GM23338 (cell line): Measurements from ENCODE around the gene GPR26. TPM values are rescaled to one million over a fixed set of nuclear protein-coding genes. Genes with fewer than 3 reads are reported as not detected.

Source experiments
- ATAC-seq: fragments of 200-7000 bp; cut with Tn5 transposase; 3 replicates; pipeline ENCODE4 v1.9.1; 2020
- DNase-seq: peaks from one replicate; pipeline ENCODE4 v3.0.0-alpha.2; 2015; ENCODE audit warnings: low spot score
- H2AFZ ChIP-seq: fragments of 200-600 bp; sonication (generic); 2 replicates; pipeline ENCODE4 v1.8.0; 2016; ENCODE audit warnings: antibody characterized with exemption, mild to moderate bottlenecking, moderate library complexity
- H3F3A ChIP-seq: fragments of 200-600 bp; sonication (generic); replicated peaks from 2 replicates; pipeline ENCODE4 v1.8.0; 2017; ENCODE audit warnings: antibody characterized with exemption, mixed run types, low read depth
- H3K27ac ChIP-seq: fragments of 200-600 bp; sonication (generic); 2 replicates; pipeline ENCODE4 v1.6.1; 2016; ENCODE audit warnings: low read depth
- H3K27me3 ChIP-seq: fragments of 200-600 bp; sonication (generic); 2 replicates; pipeline ENCODE4 v1.8.0; 2016; ENCODE audit warnings: mild to moderate bottlenecking, mixed run types, moderate library complexity; ENCODE audit not compliant: insufficient read depth
- H3K36me3 ChIP-seq: fragments of 200-600 bp; sonication (generic); 2 replicates; pipeline ENCODE4 v1.8.0; 2016; ENCODE audit warnings: mild to moderate bottlenecking; ENCODE audit not compliant: insufficient read depth
- H3K4me1 ChIP-seq: fragments of 200-600 bp; sonication (generic); 2 replicates; pipeline ENCODE4 v1.8.0; 2016; ENCODE audit warnings: mild to moderate bottlenecking, moderate library complexity; ENCODE audit not compliant: insufficient read depth
- H3K4me2 ChIP-seq: fragments of 200-600 bp; sonication (generic); 2 replicates; pipeline ENCODE4 v1.7.1; 2017; ENCODE audit warnings: mixed run types
- H3K4me3 ChIP-seq: fragments of 200-600 bp; sonication (generic); 2 replicates; pipeline ENCODE4 v1.6.1; 2016; ENCODE audit warnings: mixed run types
- H3K79me2 ChIP-seq: fragments of 200-600 bp; sonication (generic); replicated peaks from 2 replicates; pipeline ENCODE4 v1.8.0; 2017; ENCODE audit warnings: mild to moderate bottlenecking; ENCODE audit not compliant: insufficient read depth
- H3K9me2 ChIP-seq: fragments of 200-600 bp; sonication (generic); 2 replicates; pipeline ENCODE4 v1.8.0; 2017; ENCODE audit not compliant: insufficient read depth
- H4K20me1 ChIP-seq: fragments of 200-600 bp; sonication (generic); replicated peaks from 2 replicates; pipeline ENCODE4 v1.8.0; 2017; ENCODE audit warnings: mild to moderate bottlenecking; ENCODE audit not compliant: insufficient read depth
- H3K27ac Mint-ChIP-seq: 2 replicates; pipeline ENCODE4 v1.8.0; 2020; ENCODE audit warnings: inconsistent platforms, mild to moderate bottlenecking, moderate library complexity, mixed read lengths
- H3K27me3 Mint-ChIP-seq: 3 replicates; pipeline ENCODE4 v1.8.0; 2022; ENCODE audit warnings: low read depth, mild to moderate bottlenecking, moderate library complexity, mixed read lengths, inconsistent platforms; ENCODE audit not compliant: insufficient read depth, poor library complexity
- H3K36me3 Mint-ChIP-seq: 3 replicates; pipeline ENCODE4 v1.8.0; 2021; ENCODE audit warnings: low read depth, mild to moderate bottlenecking, inconsistent platforms, moderate library complexity, mixed read lengths
- H3K4me1 Mint-ChIP-seq: 3 replicates; pipeline ENCODE4 v1.8.0; 2020; ENCODE audit warnings: mild to moderate bottlenecking, inconsistent platforms, mixed read lengths
- H3K4me3 Mint-ChIP-seq: 3 replicates; pipeline ENCODE4 v1.8.0; 2021; ENCODE audit warnings: moderate library complexity, mild to moderate bottlenecking, inconsistent platforms, mixed read lengths
- H3K9me3 Mint-ChIP-seq: 3 replicates; pipeline ENCODE4 v1.8.0; 2020; ENCODE audit warnings: moderate library complexity, mild to moderate bottlenecking, inconsistent platforms, mixed read lengths
- CREB1 ChIP-seq: fragments of 250-450 bp; sonication (Bioruptor Pico); IDR thresholded peaks from 2 replicates; pipeline ENCODE4 v1.5.0; 2020; ENCODE audit warnings: low read depth, mild to moderate bottlenecking, moderate library complexity
- EZH2 ChIP-seq: fragments of 200-600 bp; sonication (generic); IDR thresholded peaks from one replicate; pipeline ENCODE4 v1.8.0; 2017; ENCODE audit warnings: antibody characterized with exemption, mild to moderate bottlenecking, low read depth; ENCODE audit not compliant: unreplicated experiment
- EZH2phosphoT487 ChIP-seq: fragments of 200-600 bp; sonication (generic); IDR thresholded peaks from one replicate; pipeline ENCODE4 v1.8.1; 2018; ENCODE audit warnings: antibody characterized with exemption; ENCODE audit not compliant: unreplicated experiment
- JUNB ChIP-seq: IDR thresholded peaks from one replicate; pipeline ENCODE4 v1.6.1; 2016; ENCODE audit warnings: antibody characterized with exemption; ENCODE audit not compliant: unreplicated experiment
- NANOG ChIP-seq: IDR thresholded peaks from 2 replicates; pipeline ENCODE4 v1.6.1; 2016; ENCODE audit warnings: antibody characterized with exemption, borderline replicate concordance
- POLR2AphosphoS5 ChIP-seq: IDR thresholded peaks from 2 replicates; pipeline ENCODE4 v1.6.1; 2016; ENCODE audit warnings: antibody characterized with exemption, low read depth
- STAT1 ChIP-seq: IDR thresholded peaks from one replicate; pipeline ENCODE4 v1.6.1; 2016; ENCODE audit warnings: antibody characterized with exemption; ENCODE audit not compliant: unreplicated experiment
- ZNF114 ChIP-seq: fragments of 250-450 bp; sonication (Bioruptor Pico); IDR thresholded peaks from 2 replicates; pipeline ENCODE4 v1.5.0; 2020; ENCODE audit warnings: mild to moderate bottlenecking, moderate library complexity
- ZNF331 ChIP-seq: fragments of 250-450 bp; sonication (Bioruptor Pico); IDR thresholded peaks from 2 replicates; pipeline ENCODE4 v1.5.0; 2020; ENCODE audit warnings: low read depth, mild to moderate bottlenecking, moderate library complexity
- polyA plus RNA-seq: library from polyadenylated mRNA; unstranded; fragments of >200 nt; fragmentation: Nextera tagmentation; extraction: Ambion mirVana; gene quantifications from 2 replicates; pipeline ENCODE4 v1.2.1, GENCODE V29; 2016
- total RNA-seq: library from RNA; depleted of rRNA; stranded (reverse); fragments of >200 nt; shearing (Covaris generic); gene quantifications from 2 replicates; pipeline ENCODE4 v1.2.3, GENCODE V29; 2014
- TF ChIP-seq, protein P1 (sequence below), 2 experiments: fragments of 200-600 bp in 1 of 2; sonication (generic) in 1 of 2; conservative IDR thresholded peaks; 2 replicates each; pipeline versions ENCODE4 v1.5.1 to v1.6.1; 2016 to 2017; ENCODE audit warnings: antibody characterized with exemption in 2 of 2, low read depth in 2 of 2, mild to moderate bottlenecking in 2 of 2, moderate library complexity in 1 of 2
- TF ChIP-seq, protein P2 (sequence below): IDR thresholded peaks from 2 replicates; pipeline ENCODE4 v1.6.1; 2016; ENCODE audit warnings: antibody characterized with exemption
- TF ChIP-seq, protein P3 (sequence below): IDR thresholded peaks from one replicate; pipeline ENCODE4 v1.6.1; 2018; ENCODE audit warnings: antibody characterized with exemption; ENCODE audit not compliant: unreplicated experiment

GPR26 gene
- total and polyA plus RNA-seq, 2 experiments from 2014 or later = 0.06 to 0.07 TPM

DNA sequence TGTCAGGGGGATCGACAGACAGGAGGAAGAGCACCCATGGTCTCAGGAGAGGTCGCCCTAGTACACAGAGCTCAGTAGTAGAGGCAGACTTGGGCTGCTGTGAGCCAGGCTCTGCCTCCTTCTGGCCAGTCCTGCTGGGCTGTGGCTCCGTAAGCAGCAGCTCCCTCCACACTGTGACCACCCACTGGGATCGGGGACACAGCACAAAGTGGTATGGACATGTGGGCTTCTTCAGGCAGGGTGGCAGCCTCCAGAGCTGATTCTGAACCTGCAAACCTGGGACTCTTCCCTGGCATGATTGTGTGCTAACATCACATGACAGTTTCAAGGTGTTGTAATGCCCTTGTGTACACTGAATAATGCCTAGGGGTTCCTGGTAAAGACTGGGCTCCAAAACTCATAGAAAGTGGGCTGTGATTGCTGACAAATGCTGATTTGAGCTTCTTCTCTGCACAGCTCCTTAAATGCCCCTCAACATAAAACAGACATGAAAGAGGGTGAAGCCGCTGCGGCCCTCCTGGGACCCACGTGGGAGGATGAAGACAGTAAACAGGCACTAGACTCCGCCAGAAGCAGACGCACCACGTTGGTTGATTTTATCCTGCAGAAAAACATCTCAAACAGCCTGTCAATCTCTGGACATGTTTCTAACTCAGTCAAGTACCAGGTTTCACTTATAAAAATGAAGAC is 76.7 kb downstream of the GPR26 start:
- no peak for DNase-seq
- H3K9me2 ChIP-seq = no peaks in the 10 kb centered on the region
- no peak overlapping the region for H3K4me3 ChIP-seq
- peak; percentile 23; the same call in 2 of the 3 replicates for ATAC-seq
- H3K4me1 ChIP-seq = peaks cover 16% of the 10 kb centered on the region
- no peaks in the 10 kb centered on the region for H3K79me2 ChIP-seq
- no peaks in the 10 kb centered on the region for H3K9me3 Mint-ChIP-seq
- H3K4me2 ChIP-seq = no peak overlapping the region
- no peaks in the 10 kb centered on the region for H3F3A ChIP-seq
- no peaks in the 10 kb centered on the region for H3K36me3 ChIP-seq
- TF ChIP-seq NANOG = no peak
- TF ChIP-seq, protein P1, sequence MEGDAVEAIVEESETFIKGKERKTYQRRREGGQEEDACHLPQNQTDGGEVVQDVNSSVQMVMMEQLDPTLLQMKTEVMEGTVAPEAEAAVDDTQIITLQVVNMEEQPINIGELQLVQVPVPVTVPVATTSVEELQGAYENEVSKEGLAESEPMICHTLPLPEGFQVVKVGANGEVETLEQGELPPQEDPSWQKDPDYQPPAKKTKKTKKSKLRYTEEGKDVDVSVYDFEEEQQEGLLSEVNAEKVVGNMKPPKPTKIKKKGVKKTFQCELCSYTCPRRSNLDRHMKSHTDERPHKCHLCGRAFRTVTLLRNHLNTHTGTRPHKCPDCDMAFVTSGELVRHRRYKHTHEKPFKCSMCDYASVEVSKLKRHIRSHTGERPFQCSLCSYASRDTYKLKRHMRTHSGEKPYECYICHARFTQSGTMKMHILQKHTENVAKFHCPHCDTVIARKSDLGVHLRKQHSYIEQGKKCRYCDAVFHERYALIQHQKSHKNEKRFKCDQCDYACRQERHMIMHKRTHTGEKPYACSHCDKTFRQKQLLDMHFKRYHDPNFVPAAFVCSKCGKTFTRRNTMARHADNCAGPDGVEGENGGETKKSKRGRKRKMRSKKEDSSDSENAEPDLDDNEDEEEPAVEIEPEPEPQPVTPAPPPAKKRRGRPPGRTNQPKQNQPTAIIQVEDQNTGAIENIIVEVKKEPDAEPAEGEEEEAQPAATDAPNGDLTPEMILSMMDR (conservative IDR thresholded peaks at IDR 0.05; ENCODE audit: low read depth in 2 of 2) = peak in 1 of 2 experiments; percentile 43; a peak in 2 of 4 replicates
- no peak overlapping the region for H3K27ac ChIP-seq
- no peak overlapping the region for H3K4me3 Mint-ChIP-seq
- no peaks in the 10 kb centered on the region for H3K36me3 Mint-ChIP-seq
- H3K27ac Mint-ChIP-seq = no peak overlapping the region
- H3K27me3 ChIP-seq = no peaks in the 10 kb centered on the region
- H3K4me1 Mint-ChIP-seq = peaks cover 19% of the 10 kb centered on the region
- H2AFZ ChIP-seq = no peak overlapping the region
- H3K27me3 Mint-ChIP-seq = peaks cover 6% of the 10 kb centered on the region
- H4K20me1 ChIP-seq = no peaks in the 10 kb centered on the region

DNA sequence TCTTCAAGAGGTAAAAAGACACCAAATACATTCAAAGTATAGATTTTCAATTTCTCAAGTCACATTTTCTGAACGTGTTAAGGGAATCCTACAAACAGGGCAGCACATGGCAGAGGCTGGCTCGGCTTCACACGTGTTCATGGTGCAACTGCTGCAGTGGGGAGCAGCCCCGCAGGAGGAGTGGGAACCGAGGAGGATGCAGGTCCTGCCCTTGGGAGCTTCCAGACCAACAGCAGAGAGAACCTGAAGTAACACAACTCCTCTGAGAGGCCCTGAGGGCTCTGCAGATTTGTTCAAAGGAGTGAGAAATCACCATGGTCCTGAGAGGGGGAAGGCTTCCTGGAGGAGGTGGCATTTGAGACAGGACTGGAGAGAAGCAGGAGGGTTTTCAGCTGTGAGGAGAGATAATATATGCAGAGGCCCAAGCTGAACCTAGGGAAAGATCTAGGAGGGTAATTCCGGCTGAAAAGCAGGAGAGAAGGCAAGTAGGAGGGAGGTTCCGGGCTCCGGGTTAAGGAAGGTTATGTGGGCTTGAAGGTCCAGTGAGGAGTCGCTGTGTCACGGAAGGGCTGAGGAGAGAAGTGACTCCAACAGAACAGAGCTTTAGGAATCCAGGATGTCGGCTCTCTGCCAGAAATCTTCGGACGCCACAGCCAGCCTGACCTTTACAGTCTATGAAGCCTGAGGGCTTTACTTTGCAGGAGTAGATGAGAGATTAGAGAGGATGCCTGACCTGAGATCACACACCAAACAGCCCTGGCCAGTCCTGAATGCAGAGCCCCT is 77.5 kb downstream of the GPR26 start:
- DNase-seq (no peak), ATAC-seq (no peak)
- Histone ChIP-seq H3K4me1 (peaks cover 16% of the 10 kb centered on the region), H3K79me2 (no peaks in the 10 kb centered on the region), H2AFZ (no peak overlapping the region), H3K4me3 (no peak overlapping the region), H4K20me1 (no peaks in the 10 kb centered on the region), H3K27me3 (no peaks in the 10 kb centered on the region), H3K36me3 (no peaks in the 10 kb centered on the region), H3K9me2 (no peaks in the 10 kb centered on the region), H3K27ac (no peak overlapping the region), H3F3A (no peaks in the 10 kb centered on the region), H3K4me2 (no peak overlapping the region)
- Mint-ChIP-seq H3K27me3 (peaks cover 6% of the 10 kb centered on the region), H3K36me3 (no peaks in the 10 kb centered on the region), H3K27ac (peak overlapping the region; percentile 21; the same call in 1 of the 2 replicates), H3K4me3 (no peak overlapping the region), H3K9me3 (no peaks in the 10 kb centered on the region), H3K4me1 (peaks cover 19% of the 10 kb centered on the region)
- TF ChIP-seq, protein P1 (conservative IDR thresholded peaks at IDR 0.05; ENCODE audit: low read depth in 2 of 2) = no peak
- TF ChIP-seq NANOG (no peak), POLR2AphosphoS5 (no peak), JUNB (no peak), ZNF331 (CRISPR knock-in tag) (no peak), EZH2phosphoT487 (no peak), CREB1 (CRISPR knock-in tag) (no peak), ZNF114 (CRISPR knock-in tag) (no peak), EZH2 (no peak), STAT1 (no peak)
- TF ChIP-seq, protein P2, sequence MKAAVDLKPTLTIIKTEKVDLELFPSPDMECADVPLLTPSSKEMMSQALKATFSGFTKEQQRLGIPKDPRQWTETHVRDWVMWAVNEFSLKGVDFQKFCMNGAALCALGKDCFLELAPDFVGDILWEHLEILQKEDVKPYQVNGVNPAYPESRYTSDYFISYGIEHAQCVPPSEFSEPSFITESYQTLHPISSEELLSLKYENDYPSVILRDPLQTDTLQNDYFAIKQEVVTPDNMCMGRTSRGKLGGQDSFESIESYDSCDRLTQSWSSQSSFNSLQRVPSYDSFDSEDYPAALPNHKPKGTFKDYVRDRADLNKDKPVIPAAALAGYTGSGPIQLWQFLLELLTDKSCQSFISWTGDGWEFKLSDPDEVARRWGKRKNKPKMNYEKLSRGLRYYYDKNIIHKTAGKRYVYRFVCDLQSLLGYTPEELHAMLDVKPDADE = no peak
- TF ChIP-seq, protein P3, sequence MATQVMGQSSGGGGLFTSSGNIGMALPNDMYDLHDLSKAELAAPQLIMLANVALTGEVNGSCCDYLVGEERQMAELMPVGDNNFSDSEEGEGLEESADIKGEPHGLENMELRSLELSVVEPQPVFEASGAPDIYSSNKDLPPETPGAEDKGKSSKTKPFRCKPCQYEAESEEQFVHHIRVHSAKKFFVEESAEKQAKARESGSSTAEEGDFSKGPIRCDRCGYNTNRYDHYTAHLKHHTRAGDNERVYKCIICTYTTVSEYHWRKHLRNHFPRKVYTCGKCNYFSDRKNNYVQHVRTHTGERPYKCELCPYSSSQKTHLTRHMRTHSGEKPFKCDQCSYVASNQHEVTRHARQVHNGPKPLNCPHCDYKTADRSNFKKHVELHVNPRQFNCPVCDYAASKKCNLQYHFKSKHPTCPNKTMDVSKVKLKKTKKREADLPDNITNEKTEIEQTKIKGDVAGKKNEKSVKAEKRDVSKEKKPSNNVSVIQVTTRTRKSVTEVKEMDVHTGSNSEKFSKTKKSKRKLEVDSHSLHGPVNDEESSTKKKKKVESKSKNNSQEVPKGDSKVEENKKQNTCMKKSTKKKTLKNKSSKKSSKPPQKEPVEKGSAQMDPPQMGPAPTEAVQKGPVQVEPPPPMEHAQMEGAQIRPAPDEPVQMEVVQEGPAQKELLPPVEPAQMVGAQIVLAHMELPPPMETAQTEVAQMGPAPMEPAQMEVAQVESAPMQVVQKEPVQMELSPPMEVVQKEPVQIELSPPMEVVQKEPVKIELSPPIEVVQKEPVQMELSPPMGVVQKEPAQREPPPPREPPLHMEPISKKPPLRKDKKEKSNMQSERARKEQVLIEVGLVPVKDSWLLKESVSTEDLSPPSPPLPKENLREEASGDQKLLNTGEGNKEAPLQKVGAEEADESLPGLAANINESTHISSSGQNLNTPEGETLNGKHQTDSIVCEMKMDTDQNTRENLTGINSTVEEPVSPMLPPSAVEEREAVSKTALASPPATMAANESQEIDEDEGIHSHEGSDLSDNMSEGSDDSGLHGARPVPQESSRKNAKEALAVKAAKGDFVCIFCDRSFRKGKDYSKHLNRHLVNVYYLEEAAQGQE = no peak
